ENCODE measurements around the gene SNX20. TPM values are rescaled to one million over a fixed set of nuclear protein-coding genes. Genes with fewer than 3 reads are reported as not detected.
A peak's percentile ranks its signal among the peaks of the same experiment; 100 is the strongest.

SNX20 gene
- total RNA-seq, 1 donor from 2014 or later: 34.3 TPM

GRCh38 chr16:50640919-50641817 lies 39.9 kb downstream of the SNX20 start:
- intact Hi-C loops (cut with micrococcal nuclease): no loop called here
- Mint-ChIP-seq H3K27me3 (ENCODE audit: insufficient read depth) (peaks cover 2% of the 10 kb centered on the region), H3K36me3 (ENCODE audit: low read depth) (no peaks in the 10 kb centered on the region), H3K4me3 (no peak overlapping the region), H3K9me3 (no peaks in the 10 kb centered on the region), H3K4me1 (ENCODE audit: low read depth) (peaks cover under 1% of the 10 kb centered on the region), H3K27ac (no peak overlapping the region)
- DNase-seq (ENCODE audit: low spot score): no peak

GRCh38 chr16:50640391-50640790 lies 40.7 kb downstream of the SNX20 start:
- H3K4me1 Mint-ChIP-seq (ENCODE audit: low read depth): peaks cover 5% of the 10 kb centered on the region
- no peaks in the 10 kb centered on the region for H3K9me3 Mint-ChIP-seq
- H3K36me3 Mint-ChIP-seq (ENCODE audit: low read depth): no peaks in the 10 kb centered on the region
- peaks cover 2% of the 10 kb centered on the region for H3K27me3 Mint-ChIP-seq (ENCODE audit: insufficient read depth)
- no peak overlapping the region for H3K4me3 Mint-ChIP-seq
- no peak for DNase-seq (ENCODE audit: low spot score)
- intact Hi-C loops (cut with micrococcal nuclease): no loop called here
- H3K27ac Mint-ChIP-seq: peak overlapping the region; percentile 15

- Mint-ChIP-seq H3K27me3 (ENCODE audit: insufficient read depth) (peaks cover 2% of the 10 kb centered on the region), H3K4me3 (no peak overlapping the region), H3K4me1 (ENCODE audit: low read depth) (peaks cover 5% of the 10 kb centered on the region), H3K27ac (no peak overlapping the region), H3K9me3 (no peaks in the 10 kb centered on the region), H3K36me3 (ENCODE audit: low read depth) (no peaks in the 10 kb centered on the region)
- intact Hi-C loops (cut with micrococcal nuclease): no loop called here
- no peak for DNase-seq (ENCODE audit: low spot score)
Observed at GRCh38 chr16:50638816-50639670, 42.1 kb downstream of the SNX20 start.

- Mint-ChIP-seq H3K36me3 (ENCODE audit: low read depth) (no peaks in the 10 kb centered on the region), H3K27ac (no peak overlapping the region), H3K9me3 (no peaks in the 10 kb centered on the region), H3K4me1 (ENCODE audit: low read depth) (peaks cover 5% of the 10 kb centered on the region), H3K27me3 (ENCODE audit: insufficient read depth) (peaks cover 2% of the 10 kb centered on the region), H3K4me3 (no peak overlapping the region)
- intact Hi-C loops (cut with micrococcal nuclease): no loop called here
- DNase-seq (ENCODE audit: low spot score): no peak
Observed at GRCh38 chr16:50637716-50638602, 43.2 kb downstream of the SNX20 start.

GRCh38 chr16:50636753-50637374 lies 44.2 kb downstream of the SNX20 start:
- no peaks in the 10 kb centered on the region for H3K9me3 Mint-ChIP-seq
- no peak overlapping the region for H3K4me3 Mint-ChIP-seq
- DNase-seq (ENCODE audit: low spot score): no peak
- peaks cover 5% of the 10 kb centered on the region for H3K4me1 Mint-ChIP-seq (ENCODE audit: low read depth)
- peaks cover 2% of the 10 kb centered on the region for H3K27me3 Mint-ChIP-seq (ENCODE audit: insufficient read depth)
- no peaks in the 10 kb centered on the region for H3K36me3 Mint-ChIP-seq (ENCODE audit: low read depth)
- no peak overlapping the region for H3K27ac Mint-ChIP-seq
- intact Hi-C loops (cut with micrococcal nuclease): no loop called here

- H3K27ac Mint-ChIP-seq: no peak overlapping the region
- H3K27me3 Mint-ChIP-seq (ENCODE audit: insufficient read depth): peaks cover 2% of the 10 kb centered on the region
- intact Hi-C loops (cut with micrococcal nuclease): no loop called here
- peaks cover 5% of the 10 kb centered on the region for H3K4me1 Mint-ChIP-seq (ENCODE audit: low read depth)
- H3K36me3 Mint-ChIP-seq (ENCODE audit: low read depth): no peaks in the 10 kb centered on the region
- no peak for DNase-seq (ENCODE audit: low spot score)
- H3K4me3 Mint-ChIP-seq: no peak overlapping the region
- H3K9me3 Mint-ChIP-seq: no peaks in the 10 kb centered on the region
Observed at GRCh38 chr16:50635505-50636392, 45.4 kb downstream of the SNX20 start.

GRCh38 chr16:50634947-50635346 lies 46.2 kb downstream of the SNX20 start:
- Mint-ChIP-seq H3K27ac (no peak overlapping the region), H3K9me3 (no peaks in the 10 kb centered on the region), H3K4me1 (ENCODE audit: low read depth) (peaks cover 5% of the 10 kb centered on the region), H3K27me3 (ENCODE audit: insufficient read depth) (no peaks in the 10 kb centered on the region), H3K36me3 (ENCODE audit: low read depth) (no peaks in the 10 kb centered on the region), H3K4me3 (no peak overlapping the region)
- intact Hi-C loops (cut with micrococcal nuclease): no loop called here
- no peak for DNase-seq (ENCODE audit: low spot score)

- peaks cover 5% of the 10 kb centered on the region for H3K4me1 Mint-ChIP-seq (ENCODE audit: low read depth)
- no peaks in the 10 kb centered on the region for H3K36me3 Mint-ChIP-seq (ENCODE audit: low read depth)
- no peak for DNase-seq (ENCODE audit: low spot score)
- H3K27ac Mint-ChIP-seq: no peak overlapping the region
- H3K27me3 Mint-ChIP-seq (ENCODE audit: insufficient read depth): no peaks in the 10 kb centered on the region
- no peaks in the 10 kb centered on the region for H3K9me3 Mint-ChIP-seq
- intact Hi-C loops (cut with micrococcal nuclease): no loop called here
- no peak overlapping the region for H3K4me3 Mint-ChIP-seq
Observed at GRCh38 chr16:50634090-50634489, 47.0 kb downstream of the SNX20 start.

- Mint-ChIP-seq H3K4me3 (no peak overlapping the region), H3K36me3 (ENCODE audit: low read depth) (no peaks in the 10 kb centered on the region), H3K9me3 (no peaks in the 10 kb centered on the region), H3K27ac (no peak overlapping the region), H3K4me1 (ENCODE audit: low read depth) (peaks cover 5% of the 10 kb centered on the region), H3K27me3 (ENCODE audit: insufficient read depth) (no peaks in the 10 kb centered on the region)
- intact Hi-C loops (cut with micrococcal nuclease): no loop called here
- no peak for DNase-seq (ENCODE audit: low spot score)
Observed at GRCh38 chr16:50632927-50633800, 47.9 kb downstream of the SNX20 start.

GRCh38 chr16:50631985-50632576 lies 49.0 kb downstream of the SNX20 start:
- no peaks in the 10 kb centered on the region for H3K36me3 Mint-ChIP-seq (ENCODE audit: low read depth)

More at GRCh38 chr16:50631985-50632576, 49.0 kb downstream of the SNX20 start:
- intact Hi-C loops (cut with micrococcal nuclease): no loop called here
- Mint-ChIP-seq H3K27ac (no peak overlapping the region), H3K27me3 (ENCODE audit: insufficient read depth) (no peaks in the 10 kb centered on the region), H3K4me1 (ENCODE audit: low read depth) (peaks cover 12% of the 10 kb centered on the region), H3K4me3 (no peak overlapping the region), H3K9me3 (no peaks in the 10 kb centered on the region)
- no peak for DNase-seq (ENCODE audit: low spot score)

Data from activated T-helper 1 cell treated with anti-CD3 and anti-CD28 coated beads, Interleukin-12 subunit alpha, Interleukin-12 subunit beta, Interleukin-2, Interleukin-4 antibody, amounts not matched to agents 30 ng/mL and 10 ng/mL and 1 ng/mL, durations not matched to agents 14 hours and 24 hours and 36 hours (primary cell).